ENCODE results near the gene GOLGA3.
"Not testable (repeated sequence)": the region's sequence is repeated elsewhere in the genome, so short reads cannot be mapped to it uniquely, and the experiment has no call there.

Gene GOLGA3

GRCh38 chr12:132775502-132776229, 53.0 kb downstream of the GOLGA3 start:
- no peak for FAIRE-seq

- no peak for FAIRE-seq
Measured at GRCh38 chr12:132774646-132775275, 53.9 kb downstream of the GOLGA3 start.

- FAIRE-seq: no peak
Measured at GRCh38 chr12:132774159-132774558, 54.5 kb downstream of the GOLGA3 start.

GRCh38 chr12:132773077-132773955, 55.4 kb downstream of the GOLGA3 start:
- FAIRE-seq: no peak

- no peak for FAIRE-seq
Measured at GRCh38 chr12:132772606-132773005, 56.1 kb downstream of the GOLGA3 start.

- FAIRE-seq: no peak
Measured at GRCh38 chr12:132771126-132771838, 57.4 kb downstream of the GOLGA3 start.

- no peak for FAIRE-seq
Measured at GRCh38 chr12:132766380-132767085, 62.1 kb downstream of the GOLGA3 start.

GRCh38 chr12:132765361-132765760, 63.3 kb downstream of the GOLGA3 start:
- FAIRE-seq: no peak

- FAIRE-seq: no peak
Measured at GRCh38 chr12:132764231-132764630, 64.4 kb downstream of the GOLGA3 start.

GRCh38 chr12:132761921-132762583, 66.6 kb downstream of the GOLGA3 start:
- no peak for FAIRE-seq

GRCh38 chr12:132761032-132761920, 67.4 kb downstream of the GOLGA3 start, which contains the start of gene ANKLE2:
Gene ANKLE2, minus strand, starts transcription at chr12:132761832. Its CDS starts 34 bp downstream, at chr12:132761798.
- FAIRE-seq: no peak

GRCh38 chr12:132759359-132759758, 69.3 kb downstream of the GOLGA3 start:
- no peak for FAIRE-seq

GRCh38 chr12:132758825-132759224, 69.8 kb downstream of the GOLGA3 start:
- FAIRE-seq: not testable (repeated sequence)

GRCh38 chr12:132754160-132754932, 74.3 kb downstream of the GOLGA3 start:
- FAIRE-seq: no peak

GRCh38 chr12:132753670-132754069, 75.0 kb downstream of the GOLGA3 start:
- not testable (repeated sequence) for FAIRE-seq

GRCh38 chr12:132748319-132748718, 80.3 kb downstream of the GOLGA3 start:
- FAIRE-seq: no peak

- no peak for FAIRE-seq
Measured at GRCh38 chr12:132747896-132748295, 80.8 kb downstream of the GOLGA3 start.

- FAIRE-seq: no peak
Measured at GRCh38 chr12:132747395-132747794, 81.3 kb downstream of the GOLGA3 start.

GRCh38 chr12:132746613-132747012, 82.1 kb downstream of the GOLGA3 start:
- FAIRE-seq: no peak

Data from colon (tissue), 2 donors.